ENCODE results near the gene KHK.

The KHK gene

DNA sequence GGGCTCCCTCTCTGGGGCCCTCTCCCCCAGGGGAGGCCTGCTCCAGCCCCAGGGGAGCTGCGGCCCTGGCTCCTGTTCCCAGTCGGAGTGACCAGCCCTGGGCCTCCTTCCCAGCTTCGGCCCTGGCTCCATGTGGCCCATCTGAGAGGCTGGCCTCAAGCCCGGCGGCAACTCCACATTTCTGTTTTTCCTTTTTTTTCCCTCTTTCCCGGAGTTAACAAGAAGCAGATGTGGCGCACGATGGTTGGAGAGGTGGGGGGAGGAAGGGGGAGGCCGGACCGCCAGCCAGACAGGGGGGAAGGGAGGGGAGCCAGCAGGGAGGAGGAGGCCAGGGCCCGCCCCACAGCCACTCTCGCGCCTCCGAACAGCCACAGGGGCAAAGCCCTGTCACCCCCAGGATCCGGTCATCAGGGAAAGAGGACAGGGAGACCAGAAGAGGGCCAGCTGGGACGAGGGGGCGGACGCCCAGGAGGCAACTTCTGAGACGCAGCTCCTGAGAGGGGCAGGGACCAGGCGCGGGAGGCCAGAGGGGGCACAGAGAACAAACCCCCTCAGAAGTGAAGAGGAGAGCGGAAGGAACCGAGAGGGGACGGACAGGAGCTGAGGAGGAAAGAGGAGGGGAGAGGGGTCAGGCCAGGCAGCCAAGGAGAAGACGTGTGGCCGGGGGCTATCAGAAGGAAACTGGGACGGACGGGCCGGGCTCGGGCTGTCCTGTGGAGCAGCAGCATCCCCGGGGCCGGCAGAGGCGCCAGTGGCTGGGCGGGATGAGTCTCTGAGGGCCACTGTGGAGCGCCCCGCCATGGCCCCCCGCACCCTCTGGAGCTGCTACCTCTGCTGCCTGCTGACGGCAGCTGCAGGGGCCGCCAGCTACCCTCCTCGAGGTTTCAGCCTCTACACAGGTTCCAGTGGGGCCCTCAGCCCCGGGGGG lies 8.0 kb upstream of the KHK start, which contains the start of gene EMILIN1:
Gene EMILIN1, plus strand, starts transcription at position 349 of the 928 bp plus-strand sequence. Its CDS starts 451 bp downstream, at position 800.
- peak; percentile 93 for DNase-seq (ENCODE audit: extremely low read depth, low read depth)
- TF ChIP-seq, protein P1, sequence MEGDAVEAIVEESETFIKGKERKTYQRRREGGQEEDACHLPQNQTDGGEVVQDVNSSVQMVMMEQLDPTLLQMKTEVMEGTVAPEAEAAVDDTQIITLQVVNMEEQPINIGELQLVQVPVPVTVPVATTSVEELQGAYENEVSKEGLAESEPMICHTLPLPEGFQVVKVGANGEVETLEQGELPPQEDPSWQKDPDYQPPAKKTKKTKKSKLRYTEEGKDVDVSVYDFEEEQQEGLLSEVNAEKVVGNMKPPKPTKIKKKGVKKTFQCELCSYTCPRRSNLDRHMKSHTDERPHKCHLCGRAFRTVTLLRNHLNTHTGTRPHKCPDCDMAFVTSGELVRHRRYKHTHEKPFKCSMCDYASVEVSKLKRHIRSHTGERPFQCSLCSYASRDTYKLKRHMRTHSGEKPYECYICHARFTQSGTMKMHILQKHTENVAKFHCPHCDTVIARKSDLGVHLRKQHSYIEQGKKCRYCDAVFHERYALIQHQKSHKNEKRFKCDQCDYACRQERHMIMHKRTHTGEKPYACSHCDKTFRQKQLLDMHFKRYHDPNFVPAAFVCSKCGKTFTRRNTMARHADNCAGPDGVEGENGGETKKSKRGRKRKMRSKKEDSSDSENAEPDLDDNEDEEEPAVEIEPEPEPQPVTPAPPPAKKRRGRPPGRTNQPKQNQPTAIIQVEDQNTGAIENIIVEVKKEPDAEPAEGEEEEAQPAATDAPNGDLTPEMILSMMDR (IDR thresholded peaks at IDR 0.05; ENCODE audit: low read depth, low read length): peak; percentile 2; the same call in 1 of the 2 replicates

DNA sequence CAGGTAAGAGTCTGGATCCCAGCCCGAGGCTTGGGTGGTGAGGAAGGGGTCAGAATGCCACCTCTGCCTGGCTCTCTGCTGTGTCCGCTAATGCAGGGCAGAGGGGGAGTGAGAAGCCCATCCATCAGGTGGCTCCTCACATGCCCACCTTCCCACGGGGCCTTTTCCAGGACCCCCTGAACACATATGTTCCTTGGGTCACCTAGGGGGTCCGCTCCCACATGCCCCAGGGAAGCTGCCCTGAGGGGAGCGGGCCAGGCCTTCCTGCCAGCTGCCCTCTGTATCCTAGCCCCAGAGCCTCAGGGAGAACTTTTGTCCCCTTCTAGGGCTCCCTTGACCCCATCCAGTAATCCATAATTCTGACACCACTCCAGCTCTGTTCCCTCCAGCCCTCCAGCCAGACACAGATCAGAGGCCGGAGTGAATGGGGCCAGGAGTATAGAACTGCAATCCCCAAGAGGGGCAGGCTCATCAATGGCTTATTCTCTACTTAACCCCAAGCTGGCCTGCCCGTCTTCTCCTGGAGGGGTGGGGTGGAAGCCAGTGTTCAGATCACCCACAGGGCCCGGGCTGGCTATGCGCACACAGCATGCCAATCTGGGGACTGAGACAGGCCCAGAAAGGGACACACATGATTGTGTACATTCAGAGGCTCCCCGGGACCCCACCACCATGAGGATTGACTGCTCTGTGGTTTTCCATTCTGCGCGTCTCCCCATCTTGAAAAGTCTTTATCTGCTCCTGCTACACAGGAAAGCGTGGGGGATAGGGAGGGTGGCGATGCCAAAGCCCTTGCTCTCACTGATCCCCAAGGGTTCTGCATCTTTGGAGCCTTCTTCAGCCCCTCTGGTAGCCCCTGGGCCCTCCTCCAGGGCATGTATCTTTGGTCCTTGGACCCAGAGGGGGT lies 7.1 kb upstream of the KHK start:
- TF ChIP-seq, protein P1 (IDR thresholded peaks at IDR 0.05; ENCODE audit: low read depth, low read length): no peak
- DNase-seq (ENCODE audit: extremely low read depth, low read depth): no peak

DNA sequence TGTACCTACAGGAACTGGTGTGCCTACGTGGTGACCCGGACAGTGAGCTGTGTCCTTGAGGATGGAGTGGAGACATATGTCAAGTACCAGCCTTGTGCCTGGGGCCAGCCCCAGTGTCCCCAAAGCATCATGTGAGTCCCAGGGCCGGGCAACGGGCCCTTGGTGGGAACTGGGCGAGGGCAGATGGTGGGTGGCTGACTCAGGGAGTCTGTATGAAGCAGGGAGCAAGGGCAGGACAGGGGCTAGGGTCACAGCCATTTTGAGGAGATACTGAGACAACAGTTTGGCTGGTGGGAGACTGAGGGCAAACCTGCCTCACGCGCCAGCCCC lies 6.5 kb upstream of the KHK start:
- DNase-seq (ENCODE audit: extremely low read depth, low read depth): no peak

DNA sequence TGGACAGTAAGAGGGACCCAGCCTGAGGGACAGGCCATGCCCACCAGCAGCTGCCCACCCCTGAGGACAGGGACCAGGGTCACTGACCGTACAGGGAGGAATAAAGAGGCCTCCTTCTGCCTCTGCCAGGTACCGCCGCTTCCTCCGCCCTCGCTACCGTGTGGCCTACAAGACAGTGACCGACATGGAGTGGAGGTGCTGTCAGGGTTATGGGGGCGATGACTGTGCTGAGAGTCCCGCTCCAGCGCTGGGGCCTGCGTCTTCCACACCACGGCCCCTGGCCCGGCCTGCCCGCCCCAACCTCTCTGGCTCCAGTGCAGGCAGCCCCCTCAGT lies 6.0 kb upstream of the KHK start:
- DNase-seq (ENCODE audit: extremely low read depth, low read depth): no peak
- TF ChIP-seq, protein P1 (IDR thresholded peaks at IDR 0.05; ENCODE audit: low read depth, low read length): no peak

More for the DNA sequence above, 6.5 kb upstream of the KHK start:
- TF ChIP-seq, protein P1 (IDR thresholded peaks at IDR 0.05; ENCODE audit: low read depth, low read length): no peak

DNA sequence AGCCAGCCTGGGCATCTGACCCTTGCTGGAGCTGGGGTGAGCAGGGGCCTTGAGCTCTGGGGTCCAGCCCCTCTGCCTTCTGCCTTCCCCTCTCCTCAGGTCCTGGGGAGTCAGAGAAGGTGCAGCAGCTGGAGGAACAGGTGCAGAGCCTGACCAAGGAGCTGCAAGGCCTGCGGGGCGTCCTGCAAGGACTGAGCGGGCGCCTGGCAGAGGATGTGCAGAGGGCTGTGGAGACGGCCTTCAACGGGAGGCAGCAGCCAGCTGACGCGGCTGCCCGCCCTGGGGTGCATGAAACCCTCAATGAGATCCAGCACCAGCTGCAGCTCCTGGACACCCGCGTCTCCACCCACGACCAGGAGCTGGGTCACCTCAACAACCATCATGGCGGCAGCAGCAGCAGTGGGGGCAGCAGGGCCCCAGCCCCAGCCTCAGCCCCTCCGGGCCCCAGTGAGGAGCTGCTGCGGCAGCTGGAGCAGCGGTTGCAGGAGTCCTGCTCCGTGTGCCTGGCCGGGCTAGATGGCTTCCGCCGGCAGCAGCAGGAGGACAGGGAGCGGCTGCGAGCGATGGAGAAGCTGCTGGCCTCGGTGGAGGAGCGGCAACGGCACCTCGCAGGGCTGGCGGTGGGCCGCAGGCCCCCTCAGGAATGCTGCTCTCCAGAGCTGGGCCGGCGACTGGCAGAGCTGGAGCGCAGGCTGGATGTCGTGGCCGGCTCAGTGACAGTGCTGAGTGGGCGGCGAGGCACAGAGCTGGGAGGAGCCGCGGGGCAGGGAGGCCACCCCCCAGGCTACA lies 4.4 kb upstream of the KHK start:
- TF ChIP-seq, protein P1 (IDR thresholded peaks at IDR 0.05; ENCODE audit: low read depth, low read length): no peak
- DNase-seq (ENCODE audit: extremely low read depth, low read depth): no peak

DNA sequence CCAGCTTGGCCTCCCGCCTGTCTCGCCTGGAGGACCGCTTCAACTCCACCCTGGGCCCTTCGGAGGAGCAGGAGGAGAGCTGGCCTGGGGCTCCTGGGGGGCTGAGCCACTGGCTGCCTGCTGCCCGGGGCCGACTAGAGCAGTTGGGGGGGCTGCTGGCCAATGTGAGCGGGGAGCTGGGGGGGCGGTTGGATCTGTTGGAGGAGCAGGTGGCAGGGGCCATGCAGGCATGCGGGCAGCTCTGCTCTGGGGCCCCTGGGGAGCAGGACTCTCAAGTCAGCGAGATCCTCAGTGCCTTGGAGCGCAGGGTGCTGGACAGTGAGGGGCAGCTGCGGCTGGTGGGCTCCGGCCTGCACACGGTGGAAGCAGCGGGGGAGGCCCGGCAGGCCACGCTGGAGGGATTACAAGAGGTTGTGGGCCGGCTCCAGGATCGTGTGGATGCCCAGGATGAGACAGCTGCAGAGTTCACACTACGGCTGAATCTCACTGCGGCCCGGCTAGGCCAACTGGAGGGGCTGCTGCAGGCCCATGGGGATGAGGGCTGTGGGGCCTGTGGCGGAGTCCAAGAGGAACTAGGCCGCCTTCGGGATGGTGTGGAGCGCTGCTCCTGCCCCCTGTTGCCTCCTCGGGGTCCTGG lies 3.7 kb upstream of the KHK start:
- no peak for DNase-seq (ENCODE audit: extremely low read depth, low read depth)
- TF ChIP-seq, protein P1 (IDR thresholded peaks at IDR 0.05; ENCODE audit: low read depth, low read length): no peak
